Neural crest cell (in vitro differentiated cells): ENCODE data around the gene TEX38. TPM values are rescaled to one million over a fixed set of nuclear protein-coding genes. Genes with fewer than 3 reads are reported as not detected.
A peak's percentile ranks its signal among the peaks of the same experiment; 100 is the strongest.

Source experiments
- DNase-seq: peaks from one replicate; pipeline ENCODE4 v3.0.0; 2021; ENCODE audit warnings: low read depth, mixed read lengths, low spot score
- H3K27ac Mint-ChIP-seq: one replicate; pipeline ENCODE4 v1.8.0; 2021; ENCODE audit warnings: mild to moderate bottlenecking, mixed read lengths; ENCODE audit not compliant: unreplicated experiment
- H3K27me3 Mint-ChIP-seq: 2 replicates; pipeline ENCODE4 v1.8.0; 2021; ENCODE audit warnings: low read depth, mild to moderate bottlenecking, mixed read lengths
- H3K36me3 Mint-ChIP-seq: 2 replicates; pipeline ENCODE4 v1.8.0; 2021; ENCODE audit warnings: low read depth, mild to moderate bottlenecking, mixed read lengths
- H3K4me1 Mint-ChIP-seq: 2 replicates; pipeline ENCODE4 v1.8.0; 2021; ENCODE audit warnings: mixed read lengths
- H3K4me3 Mint-ChIP-seq: one replicate; pipeline ENCODE4 v1.8.0; 2021; ENCODE audit warnings: mild to moderate bottlenecking, mixed read lengths
- H3K9me3 Mint-ChIP-seq: 2 replicates; pipeline ENCODE4 v1.8.0; 2021; ENCODE audit warnings: mixed read lengths
- CTCF ChIP-seq: fragments of 200-600 bp; sonication (generic); conservative IDR thresholded peaks from 2 replicates; pipeline ENCODE4 v1.5.0; 2021; ENCODE audit warnings: antibody characterized with exemption, mild to moderate bottlenecking
- total RNA-seq: library from RNA; stranded (reverse); gene quantifications from 2 replicates; pipeline ENCODE4 v1.2.1, GENCODE V29; 2021

Gene TEX38
- total RNA-seq, 1 donor from 2014 or later = 0.26 TPM

GRCh38 chr1:46667782-46668760 is 3.6 kb upstream of the TEX38 start, which contains the start of gene ATPAF1:
Gene ATPAF1, minus strand, starts transcription at chr1:46668364. Its CDS starts 42 bp downstream, at chr1:46668322.
- Mint-ChIP-seq H3K4me1 (peaks cover 14% of the 10 kb centered on the region), H3K4me3 (peak within 1 kb of the TSS; percentile 87), H3K36me3 (peaks cover 5% of the 10 kb centered on the region), H3K27ac (no peak within 1 kb of the TSS), H3K9me3 (no peaks in the 10 kb centered on the region), H3K27me3 (no peaks in the 10 kb centered on the region)
- DNase-seq = peak; percentile 53
- TF ChIP-seq CTCF = no peak

- H3K27ac Mint-ChIP-seq = no peak overlapping the region
- no peaks in the 10 kb centered on the region for H3K36me3 Mint-ChIP-seq
- TF ChIP-seq CTCF = no peak
Observed at GRCh38 chr1:46670134-46670533, 1.5 kb upstream of the TEX38 start.

GRCh38 chr1:46672696-46673095 is 1.0 kb downstream of the TEX38 start:
- H3K9me3 Mint-ChIP-seq = no peaks in the 10 kb centered on the region
- H3K27me3 Mint-ChIP-seq = no peaks in the 10 kb centered on the region
- H3K4me1 Mint-ChIP-seq = no peaks in the 10 kb centered on the region
- DNase-seq = no peak
- H3K27ac Mint-ChIP-seq = no peak overlapping the region
- H3K4me3 Mint-ChIP-seq = peak overlapping the region; percentile 11
- no peak for TF ChIP-seq CTCF
- no peaks in the 10 kb centered on the region for H3K36me3 Mint-ChIP-seq

More at GRCh38 chr1:46670134-46670533, 1.5 kb upstream of the TEX38 start:
- Mint-ChIP-seq H3K4me1 (peaks cover 14% of the 10 kb centered on the region), H3K9me3 (no peaks in the 10 kb centered on the region), H3K4me3 (no peak overlapping the region), H3K27me3 (no peaks in the 10 kb centered on the region)
- no peak for DNase-seq

GRCh38 chr1:46673749-46674182 is 2.1 kb downstream of the TEX38 start:
- Mint-ChIP-seq H3K4me1 (no peaks in the 10 kb centered on the region), H3K27ac (no peak overlapping the region), H3K4me3 (no peak overlapping the region), H3K36me3 (peaks cover under 1% of the 10 kb centered on the region), H3K27me3 (no peaks in the 10 kb centered on the region), H3K9me3 (no peaks in the 10 kb centered on the region)
- DNase-seq = no peak
- no peak for TF ChIP-seq CTCF

- Mint-ChIP-seq H3K27ac (no peak overlapping the region), H3K9me3 (no peaks in the 10 kb centered on the region), H3K4me3 (no peak overlapping the region), H3K4me1 (no peaks in the 10 kb centered on the region), H3K27me3 (no peaks in the 10 kb centered on the region), H3K36me3 (peaks cover 13% of the 10 kb centered on the region)
- TF ChIP-seq CTCF = no peak
- DNase-seq = no peak
Observed at GRCh38 chr1:46675549-46676314, 4.1 kb downstream of the TEX38 start.
